ENCODE results near the gene SBSN. TPM values are rescaled to one million over a fixed set of nuclear protein-coding genes. Genes with fewer than 3 reads are reported as not detected.

Gene SBSN
- total RNA-seq, 1 donor from 2014 or later = not detected

GRCh38 chr19:35557539-35558399 lies 29.7 kb upstream of the SBSN start:
- Histone ChIP-seq H3K4me3 (peak overlapping the region; percentile 56), H3K9me3 (replicated peaks) (no peaks in the 10 kb centered on the region), H3K4me1 (peaks cover 13% of the 10 kb centered on the region), H3K27me3 (ENCODE audit: low read depth) (peaks cover 80% of the 10 kb centered on the region), H3K27ac (replicated peaks) (no peak overlapping the region), H3K36me3 (no peaks in the 10 kb centered on the region)
- TF ChIP-seq, protein P1, sequence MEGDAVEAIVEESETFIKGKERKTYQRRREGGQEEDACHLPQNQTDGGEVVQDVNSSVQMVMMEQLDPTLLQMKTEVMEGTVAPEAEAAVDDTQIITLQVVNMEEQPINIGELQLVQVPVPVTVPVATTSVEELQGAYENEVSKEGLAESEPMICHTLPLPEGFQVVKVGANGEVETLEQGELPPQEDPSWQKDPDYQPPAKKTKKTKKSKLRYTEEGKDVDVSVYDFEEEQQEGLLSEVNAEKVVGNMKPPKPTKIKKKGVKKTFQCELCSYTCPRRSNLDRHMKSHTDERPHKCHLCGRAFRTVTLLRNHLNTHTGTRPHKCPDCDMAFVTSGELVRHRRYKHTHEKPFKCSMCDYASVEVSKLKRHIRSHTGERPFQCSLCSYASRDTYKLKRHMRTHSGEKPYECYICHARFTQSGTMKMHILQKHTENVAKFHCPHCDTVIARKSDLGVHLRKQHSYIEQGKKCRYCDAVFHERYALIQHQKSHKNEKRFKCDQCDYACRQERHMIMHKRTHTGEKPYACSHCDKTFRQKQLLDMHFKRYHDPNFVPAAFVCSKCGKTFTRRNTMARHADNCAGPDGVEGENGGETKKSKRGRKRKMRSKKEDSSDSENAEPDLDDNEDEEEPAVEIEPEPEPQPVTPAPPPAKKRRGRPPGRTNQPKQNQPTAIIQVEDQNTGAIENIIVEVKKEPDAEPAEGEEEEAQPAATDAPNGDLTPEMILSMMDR (IDR thresholded peaks at IDR 0.05; ENCODE audit: borderline replicate concordance) = no peak
- peak; percentile 51 for DNase-seq
- intact Hi-C loops (cut with micrococcal nuclease) = no loop called here

- no peak overlapping the region for H3K27ac ChIP-seq (replicated peaks)
- no peaks in the 10 kb centered on the region for H3K9me3 ChIP-seq (replicated peaks)
- no peak for DNase-seq
- H3K36me3 ChIP-seq = no peaks in the 10 kb centered on the region
- H3K27me3 ChIP-seq (ENCODE audit: low read depth) = peaks cover 73% of the 10 kb centered on the region
- intact Hi-C loops (cut with micrococcal nuclease) = no loop called here
- peak overlapping the region; percentile 56 for H3K4me3 ChIP-seq
- TF ChIP-seq, protein P1 (IDR thresholded peaks at IDR 0.05; ENCODE audit: borderline replicate concordance) = no peak
- peaks cover 13% of the 10 kb centered on the region for H3K4me1 ChIP-seq
These were observed 28.9 kb upstream of the SBSN start for GRCh38 chr19:35556846-35557538.

DNA sequence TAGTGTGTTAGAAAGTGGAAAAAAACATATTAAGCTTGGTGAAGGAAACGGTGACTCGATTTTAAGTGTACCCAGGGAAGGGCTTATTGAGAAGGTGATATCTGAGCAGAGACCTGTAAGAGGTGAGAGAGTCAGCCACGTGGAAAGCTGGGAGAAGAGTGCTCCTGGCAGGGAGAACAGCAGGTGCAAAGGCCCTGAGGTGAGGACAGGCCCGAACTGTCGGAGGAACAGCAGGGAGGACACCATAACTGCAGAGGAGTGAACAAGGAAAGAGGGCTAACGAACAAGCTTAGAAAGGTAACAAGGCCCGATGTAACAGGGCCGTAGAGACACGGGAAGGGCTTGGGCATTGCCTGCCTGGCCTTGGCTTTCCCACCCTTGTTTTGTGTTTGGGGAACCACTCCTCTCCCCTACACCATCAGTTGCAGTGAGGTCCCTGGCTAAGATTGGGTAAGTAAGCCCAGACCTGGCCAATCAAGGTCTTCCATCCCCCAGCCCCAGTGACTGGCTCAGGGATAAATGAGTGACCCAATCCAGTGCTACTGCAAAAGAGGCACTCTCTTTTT lies 28.0 kb upstream of the SBSN start:
- intact Hi-C loops (cut with micrococcal nuclease) = no loop called here
- peaks cover 64% of the 10 kb centered on the region for H3K27me3 ChIP-seq (ENCODE audit: low read depth)
- H3K27ac ChIP-seq (replicated peaks) = no peak overlapping the region
- TF ChIP-seq, protein P1 (IDR thresholded peaks at IDR 0.05; ENCODE audit: borderline replicate concordance) = no peak
- H3K9me3 ChIP-seq (replicated peaks) = no peaks in the 10 kb centered on the region
- no peaks in the 10 kb centered on the region for H3K36me3 ChIP-seq
- peaks cover 13% of the 10 kb centered on the region for H3K4me1 ChIP-seq
- no peak overlapping the region for H3K4me3 ChIP-seq
- no peak for DNase-seq

DNA sequence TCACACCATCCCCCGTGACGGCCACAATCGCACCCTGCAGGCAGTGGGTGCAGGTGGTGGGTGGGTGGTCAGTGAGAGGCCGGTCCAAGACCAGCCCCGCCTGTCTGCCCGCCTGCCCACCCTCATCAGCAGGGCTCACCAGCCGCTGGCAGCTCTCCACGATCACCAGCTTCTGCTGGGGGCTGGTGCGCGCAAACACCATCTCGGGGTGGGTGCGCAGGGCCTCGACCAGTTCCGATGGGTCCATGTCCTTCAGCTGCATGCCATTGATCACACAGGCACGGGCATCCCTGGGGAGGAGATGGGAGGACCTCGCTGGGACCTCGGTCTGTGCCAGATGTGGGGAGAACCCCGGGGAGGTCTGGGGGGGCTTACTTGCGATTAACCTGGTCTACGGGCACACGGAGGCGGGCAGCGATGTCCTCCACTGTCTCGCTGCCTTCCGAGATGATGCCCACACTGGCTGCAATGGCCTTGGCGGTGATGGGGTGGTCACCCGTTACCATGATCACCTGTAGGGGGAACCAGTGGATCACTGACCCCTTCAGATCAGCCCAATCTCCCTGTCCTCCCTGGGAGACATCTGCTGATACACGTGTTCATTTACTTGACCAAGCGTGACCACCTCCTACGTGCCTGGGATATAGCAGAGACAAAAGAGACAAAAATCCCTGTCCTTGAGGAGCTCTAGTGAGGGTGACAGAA lies 27.3 kb upstream of the SBSN start:
- H3K36me3 ChIP-seq = no peaks in the 10 kb centered on the region
- H3K27me3 ChIP-seq (ENCODE audit: low read depth) = peaks cover 58% of the 10 kb centered on the region
- no peak for DNase-seq
- no peak overlapping the region for H3K4me3 ChIP-seq
- TF ChIP-seq, protein P1 (IDR thresholded peaks at IDR 0.05; ENCODE audit: borderline replicate concordance) = no peak
- peaks cover 13% of the 10 kb centered on the region for H3K4me1 ChIP-seq
- H3K9me3 ChIP-seq (replicated peaks) = no peaks in the 10 kb centered on the region
- no peak overlapping the region for H3K27ac ChIP-seq (replicated peaks)
- intact Hi-C loops (cut with micrococcal nuclease) = no loop called here

- no peak for DNase-seq
- TF ChIP-seq, protein P1 (IDR thresholded peaks at IDR 0.05; ENCODE audit: borderline replicate concordance) = no peak
These were observed 26.0 kb upstream of the SBSN start for GRCh38 chr19:35554076-35554475.

More at GRCh38 chr19:35554076-35554475, 26.0 kb upstream of the SBSN start:
- H3K4me1 ChIP-seq = peaks cover 13% of the 10 kb centered on the region
- no peaks in the 10 kb centered on the region for H3K9me3 ChIP-seq (replicated peaks)
- no peak overlapping the region for H3K27ac ChIP-seq (replicated peaks)
- no peak overlapping the region for H3K4me3 ChIP-seq
- peaks cover 44% of the 10 kb centered on the region for H3K27me3 ChIP-seq (ENCODE audit: low read depth)
- intact Hi-C loops (cut with micrococcal nuclease) = no loop called here
- H3K36me3 ChIP-seq = no peaks in the 10 kb centered on the region
